HG03175 (cell line): ENCODE measurements around the gene MCRIP2.
A peak's percentile ranks its signal among the peaks of the same experiment; 100 is the strongest.

ENCODE experiments used
- ATAC-seq: cut with Tn5 transposase; IDR thresholded peaks from one replicate; pipeline ENCODE4 v1.9.1; 2021; ENCODE audit warnings: mild to moderate bottlenecking, moderate library complexity; ENCODE audit not compliant: unreplicated experiment

The MCRIP2 gene

GRCh38 chr16:647173-647902 is 5.7 kb downstream of the MCRIP2 start:
- no peak for ATAC-seq

- ATAC-seq = no peak
Observed at GRCh38 chr16:648071-648780, 6.6 kb downstream of the MCRIP2 start.

GRCh38 chr16:648781-649589 is 7.4 kb downstream of the MCRIP2 start, which contains the start of gene WDR90:
Gene WDR90 (plus strand): TSS chr16:649365. CDS start chr16:649417, 52 bp downstream.
- peak; percentile 88 for ATAC-seq

- ATAC-seq = peak; percentile 26
Observed at GRCh38 chr16:649631-650030, 8.0 kb downstream of the MCRIP2 start.

GRCh38 chr16:651844-652243 is 10.2 kb downstream of the MCRIP2 start:
- no peak for ATAC-seq

GRCh38 chr16:652454-653305 is 11.1 kb downstream of the MCRIP2 start:
- ATAC-seq = no peak

GRCh38 chr16:654034-654433 is 12.4 kb downstream of the MCRIP2 start:
- no peak for ATAC-seq

- ATAC-seq = no peak
Observed at GRCh38 chr16:657487-657886, 15.9 kb downstream of the MCRIP2 start.

- ATAC-seq = no peak
Observed at GRCh38 chr16:658679-659571, 17.3 kb downstream of the MCRIP2 start.

- no peak for ATAC-seq
Observed at GRCh38 chr16:659618-660017, 18.0 kb downstream of the MCRIP2 start.

- no peak for ATAC-seq
Observed at GRCh38 chr16:660132-660458, 18.5 kb downstream of the MCRIP2 start.

- ATAC-seq = peak; percentile 48
Observed at GRCh38 chr16:660459-661183, 19.0 kb downstream of the MCRIP2 start.

GRCh38 chr16:661184-661821 is 19.7 kb downstream of the MCRIP2 start:
- no peak for ATAC-seq

GRCh38 chr16:662095-662494 is 20.5 kb downstream of the MCRIP2 start:
- ATAC-seq = no peak

- ATAC-seq = no peak
Observed at GRCh38 chr16:662597-662996, 21.0 kb downstream of the MCRIP2 start.

- no peak for ATAC-seq
Observed at GRCh38 chr16:666572-666971, 24.9 kb downstream of the MCRIP2 start.

GRCh38 chr16:667113-667779 is 25.6 kb downstream of the MCRIP2 start:
- ATAC-seq = no peak
